Measurements from ENCODE around the gene GLO1.

DNA sequence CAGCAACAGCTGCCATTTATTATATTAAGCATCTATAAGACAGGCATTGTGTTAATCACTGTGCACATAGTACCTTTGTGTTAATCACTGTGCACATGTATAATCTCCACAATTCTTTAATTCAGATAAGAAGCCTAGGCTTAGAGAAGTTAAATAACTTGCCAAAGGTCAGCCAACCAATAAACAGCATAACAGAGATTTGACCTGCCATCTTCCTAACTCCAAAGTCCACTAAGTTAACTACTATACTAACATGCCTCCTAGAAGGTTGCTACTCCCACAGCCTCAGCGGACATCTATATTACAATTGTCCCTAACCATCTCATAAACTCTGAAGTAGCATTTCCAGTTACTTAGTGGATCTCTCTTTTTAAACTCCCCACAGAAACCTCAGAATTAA lies 66.9 kb downstream of the GLO1 start:
- TF ChIP-seq POLR2AphosphoS5 (IDR thresholded peaks at IDR 0.05; ENCODE audit: low read depth, low read length) (no peak), TCF7L2 (IDR thresholded peaks at IDR 0.05; ENCODE audit: low read depth, low read length) (no peak)
- TF ChIP-seq, protein P1, sequence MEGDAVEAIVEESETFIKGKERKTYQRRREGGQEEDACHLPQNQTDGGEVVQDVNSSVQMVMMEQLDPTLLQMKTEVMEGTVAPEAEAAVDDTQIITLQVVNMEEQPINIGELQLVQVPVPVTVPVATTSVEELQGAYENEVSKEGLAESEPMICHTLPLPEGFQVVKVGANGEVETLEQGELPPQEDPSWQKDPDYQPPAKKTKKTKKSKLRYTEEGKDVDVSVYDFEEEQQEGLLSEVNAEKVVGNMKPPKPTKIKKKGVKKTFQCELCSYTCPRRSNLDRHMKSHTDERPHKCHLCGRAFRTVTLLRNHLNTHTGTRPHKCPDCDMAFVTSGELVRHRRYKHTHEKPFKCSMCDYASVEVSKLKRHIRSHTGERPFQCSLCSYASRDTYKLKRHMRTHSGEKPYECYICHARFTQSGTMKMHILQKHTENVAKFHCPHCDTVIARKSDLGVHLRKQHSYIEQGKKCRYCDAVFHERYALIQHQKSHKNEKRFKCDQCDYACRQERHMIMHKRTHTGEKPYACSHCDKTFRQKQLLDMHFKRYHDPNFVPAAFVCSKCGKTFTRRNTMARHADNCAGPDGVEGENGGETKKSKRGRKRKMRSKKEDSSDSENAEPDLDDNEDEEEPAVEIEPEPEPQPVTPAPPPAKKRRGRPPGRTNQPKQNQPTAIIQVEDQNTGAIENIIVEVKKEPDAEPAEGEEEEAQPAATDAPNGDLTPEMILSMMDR (IDR thresholded peaks at IDR 0.05): no peak
- TF ChIP-seq, protein P2, sequence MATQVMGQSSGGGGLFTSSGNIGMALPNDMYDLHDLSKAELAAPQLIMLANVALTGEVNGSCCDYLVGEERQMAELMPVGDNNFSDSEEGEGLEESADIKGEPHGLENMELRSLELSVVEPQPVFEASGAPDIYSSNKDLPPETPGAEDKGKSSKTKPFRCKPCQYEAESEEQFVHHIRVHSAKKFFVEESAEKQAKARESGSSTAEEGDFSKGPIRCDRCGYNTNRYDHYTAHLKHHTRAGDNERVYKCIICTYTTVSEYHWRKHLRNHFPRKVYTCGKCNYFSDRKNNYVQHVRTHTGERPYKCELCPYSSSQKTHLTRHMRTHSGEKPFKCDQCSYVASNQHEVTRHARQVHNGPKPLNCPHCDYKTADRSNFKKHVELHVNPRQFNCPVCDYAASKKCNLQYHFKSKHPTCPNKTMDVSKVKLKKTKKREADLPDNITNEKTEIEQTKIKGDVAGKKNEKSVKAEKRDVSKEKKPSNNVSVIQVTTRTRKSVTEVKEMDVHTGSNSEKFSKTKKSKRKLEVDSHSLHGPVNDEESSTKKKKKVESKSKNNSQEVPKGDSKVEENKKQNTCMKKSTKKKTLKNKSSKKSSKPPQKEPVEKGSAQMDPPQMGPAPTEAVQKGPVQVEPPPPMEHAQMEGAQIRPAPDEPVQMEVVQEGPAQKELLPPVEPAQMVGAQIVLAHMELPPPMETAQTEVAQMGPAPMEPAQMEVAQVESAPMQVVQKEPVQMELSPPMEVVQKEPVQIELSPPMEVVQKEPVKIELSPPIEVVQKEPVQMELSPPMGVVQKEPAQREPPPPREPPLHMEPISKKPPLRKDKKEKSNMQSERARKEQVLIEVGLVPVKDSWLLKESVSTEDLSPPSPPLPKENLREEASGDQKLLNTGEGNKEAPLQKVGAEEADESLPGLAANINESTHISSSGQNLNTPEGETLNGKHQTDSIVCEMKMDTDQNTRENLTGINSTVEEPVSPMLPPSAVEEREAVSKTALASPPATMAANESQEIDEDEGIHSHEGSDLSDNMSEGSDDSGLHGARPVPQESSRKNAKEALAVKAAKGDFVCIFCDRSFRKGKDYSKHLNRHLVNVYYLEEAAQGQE (IDR thresholded peaks at IDR 0.05; ENCODE audit: insufficient read depth in 1 of 2, low read depth in 2 of 2, low read length in 1 of 2): no peak

Measured in Panc1 (cell line).